ENCODE measurements around the gene SLC17A9. TPM values are rescaled to one million over a fixed set of nuclear protein-coding genes. Genes with fewer than 3 reads are reported as not detected.
A peak's percentile ranks its signal among the peaks of the same experiment; 100 is the strongest.

SLC17A9 gene
- total and polyA plus RNA-seq, 10 of the 15 experiments (the other 5 are each of a cell fraction or from before 2014, with no cell fraction given): 0.72 to 74.1 (median 29.4) TPM

DNA sequence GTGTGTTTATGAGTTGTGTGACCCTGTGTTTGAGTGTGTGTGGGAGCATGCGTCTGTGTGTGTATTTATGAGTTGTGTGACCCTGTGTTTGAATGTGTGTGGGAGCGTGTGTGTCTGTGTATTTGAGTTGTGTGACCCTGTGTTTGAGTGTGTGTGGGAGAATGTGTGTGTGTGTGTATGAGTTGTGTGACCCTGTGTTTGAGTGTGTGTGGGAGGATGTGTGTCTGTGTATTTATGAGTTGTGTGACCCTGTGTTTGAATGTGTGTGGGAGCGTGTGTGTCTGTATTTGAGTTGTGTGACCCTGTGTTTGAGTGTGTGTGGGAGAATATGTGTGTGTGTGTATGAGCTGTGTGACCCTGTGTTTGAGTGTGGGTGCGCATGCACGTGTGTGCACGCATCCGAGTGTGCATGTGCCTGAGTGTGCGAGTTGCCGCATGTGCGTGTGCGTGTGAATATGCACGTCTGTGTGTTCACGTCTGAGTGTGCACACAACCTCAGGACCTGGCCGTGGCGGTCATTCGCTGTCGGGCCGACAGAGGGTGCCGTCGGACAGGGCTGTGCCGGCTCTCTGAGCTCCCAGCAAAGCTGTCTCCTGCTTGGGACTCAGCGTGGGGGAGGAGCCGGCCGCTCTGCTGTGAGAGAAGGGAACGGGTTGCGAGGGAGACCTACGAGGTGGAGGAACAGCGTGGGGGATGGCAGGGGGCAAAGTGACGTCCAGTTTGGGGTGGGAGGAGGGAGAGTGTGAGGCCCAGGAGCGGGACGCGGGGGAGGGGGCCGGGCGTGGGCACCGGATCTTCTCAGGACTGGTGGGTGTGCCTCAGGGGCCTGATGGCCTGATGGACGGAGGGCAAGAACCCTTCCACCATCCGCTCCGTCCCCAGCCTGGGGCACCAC lies 19.7 kb downstream of the SLC17A9 start:
- H3K4me3 ChIP-seq: no peak overlapping the region
- SMC1A ChIA-PET (ENCODE audit: uncharacterized antibody, unreplicated experiment): interaction anchor here (0.6 to 1.7 kb wide), 8 partner anchors 18 to 209 kb away, joined by 4 to 15 read pairs (median 6); no protein-coding TSS in a partner anchor
- no peak overlapping the region for H3K27ac ChIP-seq (ENCODE audit: control insufficient read depth, insufficient read depth)
- CTCF ChIA-PET: interaction anchor here (0.6 to 1.6 kb wide), 20 partner anchors 8 to 543 kb away, joined by 3 to 9 read pairs (median 3); partner anchors contain the start of gene SLC17A9
- H2AFZ ChIP-seq (ENCODE audit: control insufficient read depth, low read depth, low read length): peak overlapping the region; percentile 34
- DNase-seq (ENCODE audit: low read depth, low spot score) (peak; percentile 49), ATAC-seq (peak; percentile 89), FAIRE-seq (peak; percentile 82)
- no peaks in the 10 kb centered on the region for H4K20me1 ChIP-seq (ENCODE audit: control insufficient read depth, insufficient read depth)
- peaks cover 0 to 6% of the 10 kb centered on the region in 2 experiments; a peak in 2 of 4 replicates for H3K27me3 ChIP-seq (replicated peaks in 1 of 2; ENCODE audit: control insufficient read depth in 2 of 2, insufficient read depth in 2 of 2, low read length in 1 of 2)
- H3K4me2 ChIP-seq (ENCODE audit: control insufficient read depth, insufficient read depth): peak overlapping the region; percentile 59
- in situ Hi-C loops (cut with MboI) (no loop called here), intact Hi-C loops (cut with micrococcal nuclease; ENCODE audit: unreplicated experiment) (loop anchor here (1.0 to 2.0 kb wide), 2 partner anchors 37 to 205 kb away; no protein-coding TSS in a partner anchor)
- H3K36me3 ChIP-seq (ENCODE audit: control insufficient read depth in 2 of 2, insufficient read depth in 2 of 2, low read length in 1 of 2): no peaks in the 10 kb centered on the region
- WGBS (ENCODE audit: insufficient coverage, insufficient replicate concordance, low lambda C conversion rate, missing lambda C conversion rate): 2% methylated on average over 27 of the region's 38 CpGs
- RAD21 ChIA-PET (ENCODE audit: unreplicated experiment): interaction anchor here (0.6 to 1.4 kb wide), 21 partner anchors 9 to 1148 kb away, joined by 3 to 16 read pairs (median 4); partner anchors contain the start of genes GID8, SLC17A9, TCFL5 and YTHDF1
- peaks cover 12% of the 10 kb centered on the region for H3K4me1 ChIP-seq (ENCODE audit: control insufficient read depth, insufficient read depth, low read length)
- no peaks in the 10 kb centered on the region for H3K9me3 ChIP-seq (replicated peaks; ENCODE audit: control insufficient read depth, insufficient read depth, low read length)
- no peaks in the 10 kb centered on the region for H3K79me2 ChIP-seq (ENCODE audit: control insufficient read depth, insufficient read depth, low read length)
- no peak overlapping the region for H3K9ac ChIP-seq (ENCODE audit: control insufficient read depth, insufficient read depth, low read length)
- no TSS peak for BruUV-seq (replicated peaks)
- POLR2A ChIA-PET: interaction anchor here (0.7 to 1.8 kb wide), 5 partner anchors 18 to 47 kb away, joined by 3 to 13 read pairs (median 3); no protein-coding TSS in a partner anchor
- TF ChIP-seq REST (IDR thresholded peaks at IDR 0.05; ENCODE audit: low read depth, low read length) (no peak), USF1 (IDR thresholded peaks at IDR 0.05; ENCODE audit: borderline replicate concordance, extremely low read length, insufficient read depth, low read depth, low read length) (no peak), RAD21 (IDR thresholded peaks at IDR 0.05; ENCODE audit: insufficient read depth, low read depth, low read length) (peak; percentile 91), RBBP5 (conservative IDR thresholded peaks at IDR 0.05) (no peak), JUND (IDR thresholded peaks at IDR 0.05; ENCODE audit: low read depth, low read length) (no peak), SMC3 (IDR thresholded peaks at IDR 0.05; ENCODE audit: borderline replicate concordance, low read length) (peak; percentile 99), MTA2 (IDR thresholded peaks at IDR 0.05; ENCODE audit: low read depth) (peak; percentile 30; the same call in 1 of the 2 replicates), FOXM1 (IDR thresholded peaks at IDR 0.05; ENCODE audit: low read depth, low read length) (no peak), BRCA1 (IDR thresholded peaks at IDR 0.05; ENCODE audit: low read depth, low read length) (no peak), SREBF1 (IDR thresholded peaks at IDR 0.05; ENCODE audit: low read length) (no peak), ZBTB4 (CRISPR knock-in tag; IDR thresholded peaks at IDR 0.05) (no peak)
- TF ChIP-seq, protein P1, sequence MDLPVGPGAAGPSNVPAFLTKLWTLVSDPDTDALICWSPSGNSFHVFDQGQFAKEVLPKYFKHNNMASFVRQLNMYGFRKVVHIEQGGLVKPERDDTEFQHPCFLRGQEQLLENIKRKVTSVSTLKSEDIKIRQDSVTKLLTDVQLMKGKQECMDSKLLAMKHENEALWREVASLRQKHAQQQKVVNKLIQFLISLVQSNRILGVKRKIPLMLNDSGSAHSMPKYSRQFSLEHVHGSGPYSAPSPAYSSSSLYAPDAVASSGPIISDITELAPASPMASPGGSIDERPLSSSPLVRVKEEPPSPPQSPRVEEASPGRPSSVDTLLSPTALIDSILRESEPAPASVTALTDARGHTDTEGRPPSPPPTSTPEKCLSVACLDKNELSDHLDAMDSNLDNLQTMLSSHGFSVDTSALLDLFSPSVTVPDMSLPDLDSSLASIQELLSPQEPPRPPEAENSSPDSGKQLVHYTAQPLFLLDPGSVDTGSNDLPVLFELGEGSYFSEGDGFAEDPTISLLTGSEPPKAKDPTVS (IDR thresholded peaks at IDR 0.05; ENCODE audit: low read depth, low read length): no peak
